HG02571 (cell line): Measurements from ENCODE around the gene GRM7.
"Not testable (repeated sequence)": the region's sequence is repeated elsewhere in the genome, so short reads cannot be mapped to it uniquely, and the experiment has no call there.

Experiments
- ATAC-seq: cut with Tn5 transposase; IDR thresholded peaks from one replicate; pipeline ENCODE4 v1.9.1; 2021; ENCODE audit warnings: mild to moderate bottlenecking, moderate library complexity; ENCODE audit not compliant: unreplicated experiment

Gene GRM7

DNA sequence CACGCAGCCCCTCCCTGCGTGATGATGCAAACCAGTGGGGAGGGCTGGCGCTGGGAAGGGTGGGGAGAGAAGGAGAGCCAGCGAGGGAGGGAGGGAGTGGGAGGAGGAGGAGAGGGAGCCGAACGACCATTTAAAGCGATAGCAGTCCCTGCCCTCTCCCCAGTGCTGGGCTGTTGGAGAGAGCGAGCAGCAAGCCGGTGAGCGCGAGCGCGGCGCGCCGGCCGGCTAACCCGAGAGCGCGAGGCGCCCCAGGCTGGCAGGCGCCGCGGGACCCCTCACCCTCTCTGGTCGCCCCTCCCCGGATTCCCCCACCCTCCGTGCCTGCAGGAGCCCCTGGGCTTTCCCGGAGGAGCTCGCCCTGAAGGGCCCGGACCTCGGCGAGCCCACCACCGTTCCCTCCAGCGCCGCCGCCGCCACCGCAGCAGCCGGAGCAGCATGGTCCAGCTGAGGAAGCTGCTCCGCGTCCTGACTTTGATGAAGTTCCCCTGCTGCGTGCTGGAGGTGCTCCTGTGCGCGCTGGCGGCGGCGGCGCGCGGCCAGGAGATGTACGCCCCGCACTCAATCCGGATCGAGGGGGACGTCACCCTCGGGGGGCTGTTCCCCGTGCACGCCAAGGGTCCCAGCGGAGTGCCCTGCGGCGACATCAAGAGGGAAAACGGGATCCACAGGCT lies at the start of gene GRM7:
Gene GRM7 (plus strand): TSS at position 162 of the 671 bp plus-strand sequence.
- no peak for ATAC-seq

GRCh38 chr3:6821411-6821810 lies 39.5 kb upstream of the GRM7 start:
- ATAC-seq = no peak

DNA sequence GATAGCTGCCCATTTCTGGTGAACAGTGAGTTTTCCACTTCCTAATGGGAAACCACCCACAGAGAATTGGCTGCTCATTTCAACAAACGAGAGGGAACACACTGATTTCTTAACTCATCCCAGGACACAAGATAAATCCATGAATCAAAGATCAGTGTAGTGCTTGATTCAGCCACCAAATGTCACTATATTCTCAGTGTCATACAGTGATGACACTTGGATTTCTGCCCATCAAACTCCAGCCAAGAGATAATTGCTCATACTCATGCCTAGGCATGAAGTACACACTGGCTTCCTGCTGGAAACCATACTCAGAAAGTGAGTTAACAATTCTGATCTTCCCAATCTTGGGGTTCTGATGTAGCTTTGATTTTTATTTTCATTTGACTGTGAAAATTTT lies 35.4 kb upstream of the GRM7 start:
- ATAC-seq = no peak

- no peak for ATAC-seq
Observed at GRCh38 chr3:6827453-6827852, 33.5 kb upstream of the GRM7 start.

GRCh38 chr3:6844723-6845122 lies 16.2 kb upstream of the GRM7 start:
- ATAC-seq = no peak

DNA sequence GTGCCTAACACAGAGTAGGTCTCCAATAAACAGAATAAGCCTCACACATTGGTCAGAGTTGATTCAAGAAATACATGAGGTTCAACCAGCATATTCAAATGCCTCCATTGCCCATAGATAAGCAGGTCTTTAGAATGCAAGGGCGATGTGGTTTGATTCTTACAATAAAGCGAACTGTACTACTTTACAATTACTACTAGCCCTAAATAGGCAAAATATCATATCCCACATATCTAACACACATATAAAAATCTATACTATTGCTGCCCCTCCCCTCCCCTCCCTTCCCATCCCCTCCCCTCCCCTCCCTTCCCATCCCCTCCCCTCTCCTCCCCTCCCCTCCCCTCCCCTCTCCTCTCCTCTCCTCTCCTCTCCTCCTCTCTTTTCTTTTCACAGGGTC lies 6.7 kb upstream of the GRM7 start:
- no peak for ATAC-seq

GRCh38 chr3:6857510-6857909 lies 3.4 kb upstream of the GRM7 start:
- ATAC-seq = no peak

DNA sequence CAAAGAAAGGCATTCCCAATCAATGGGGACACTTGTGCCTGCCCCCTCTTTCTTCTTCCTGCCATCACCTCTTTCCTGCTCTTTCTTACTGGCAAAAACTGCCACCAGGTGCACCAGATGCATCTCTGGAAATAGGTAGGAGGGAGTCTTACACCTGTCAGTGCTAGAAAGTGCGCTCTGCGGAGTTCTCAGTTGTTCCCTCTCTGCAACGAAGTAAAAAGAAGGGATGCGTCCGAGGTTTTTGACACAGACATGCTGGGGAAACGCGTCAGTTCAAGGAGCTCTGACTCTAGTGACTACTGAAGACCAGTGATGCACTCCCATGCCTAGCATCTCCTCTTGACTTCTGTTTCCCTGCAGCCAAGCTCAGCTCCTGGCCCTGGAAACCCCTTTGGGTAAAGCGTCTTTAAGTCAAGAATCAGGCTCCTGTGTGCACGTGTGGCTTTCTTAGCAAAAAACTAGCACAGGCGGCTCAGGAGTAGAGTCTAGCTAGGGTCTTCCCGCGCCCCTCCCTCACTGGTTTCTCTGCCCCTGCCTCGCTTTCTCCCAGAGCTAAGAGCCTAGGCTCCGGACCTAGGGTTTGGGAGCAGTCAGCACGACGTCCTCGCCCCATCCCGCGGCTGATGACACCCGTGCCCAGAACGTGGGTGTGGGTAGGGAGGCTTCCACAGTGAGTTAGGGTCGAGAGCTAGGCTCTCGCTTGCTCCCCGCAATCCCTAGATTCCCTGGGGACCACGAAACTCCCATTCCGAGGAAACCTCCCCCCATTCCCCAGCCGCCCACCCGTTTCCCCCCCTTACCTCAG lies 564 bp upstream of the GRM7 start:
- ATAC-seq = no peak

DNA sequence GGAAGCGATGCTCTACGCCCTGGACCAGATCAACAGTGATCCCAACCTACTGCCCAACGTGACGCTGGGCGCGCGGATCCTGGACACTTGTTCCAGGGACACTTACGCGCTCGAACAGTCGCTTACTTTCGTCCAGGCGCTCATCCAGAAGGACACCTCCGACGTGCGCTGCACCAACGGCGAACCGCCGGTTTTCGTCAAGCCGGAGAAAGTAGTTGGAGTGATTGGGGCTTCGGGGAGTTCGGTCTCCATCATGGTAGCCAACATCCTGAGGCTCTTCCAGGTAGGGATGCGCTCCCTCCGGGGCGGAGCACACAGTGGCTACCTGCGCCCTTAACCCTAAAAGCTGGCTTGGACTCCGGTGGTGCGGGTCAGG lies 698 bp downstream of the GRM7 start:
- ATAC-seq = no peak

- no peak for ATAC-seq
Observed at GRCh38 chr3:6862041-6862879, 1.3 kb downstream of the GRM7 start.

- no peak for ATAC-seq
Observed at GRCh38 chr3:6862880-6863195, 1.9 kb downstream of the GRM7 start.

DNA sequence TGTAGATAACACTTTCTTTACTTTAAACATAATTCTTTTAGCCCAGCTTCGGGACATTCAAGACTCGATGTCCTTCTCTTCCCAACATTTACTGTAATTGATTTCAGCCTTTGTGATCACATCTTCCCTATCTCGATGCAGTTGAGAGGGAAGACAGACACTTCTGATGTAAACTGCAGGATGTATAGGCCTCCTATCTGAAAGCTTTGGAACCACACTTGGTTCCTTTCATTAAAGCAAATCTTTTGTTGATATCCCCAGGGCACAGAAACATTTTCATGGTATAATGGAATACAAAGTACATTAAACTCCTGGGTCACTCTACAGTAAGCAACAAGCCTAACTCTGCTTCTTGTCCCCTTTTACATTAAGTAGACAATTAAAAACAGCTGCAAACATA lies 6.4 kb downstream of the GRM7 start:
- ATAC-seq = no peak

GRCh38 chr3:6878731-6879130 lies 17.8 kb downstream of the GRM7 start:
- ATAC-seq = no peak

GRCh38 chr3:6912240-6912639 lies 51.3 kb downstream of the GRM7 start:
- no peak for ATAC-seq

GRCh38 chr3:6915898-6916297 lies 55.0 kb downstream of the GRM7 start:
- ATAC-seq = no peak

GRCh38 chr3:6921066-6921465 lies 60.2 kb downstream of the GRM7 start:
- ATAC-seq = no peak

DNA sequence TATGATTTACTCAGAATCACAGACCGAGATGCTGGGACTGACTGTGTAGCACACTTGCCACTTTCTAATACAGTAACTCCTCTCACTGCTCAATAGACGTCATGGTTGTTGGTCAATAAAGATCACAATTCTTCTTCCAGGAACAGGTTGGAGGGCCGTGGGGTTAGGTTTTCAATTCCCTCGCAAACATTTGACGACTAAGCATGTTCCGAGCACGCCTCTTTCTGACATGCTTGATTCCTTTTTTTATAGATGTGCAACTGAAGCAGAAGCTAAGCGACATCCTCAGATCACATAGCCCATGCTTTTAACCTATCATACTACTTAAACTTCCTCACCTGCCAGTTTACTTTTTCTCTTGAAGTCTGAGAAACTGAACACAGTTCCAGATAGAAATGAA lies 61.0 kb downstream of the GRM7 start:
- no peak for ATAC-seq

DNA sequence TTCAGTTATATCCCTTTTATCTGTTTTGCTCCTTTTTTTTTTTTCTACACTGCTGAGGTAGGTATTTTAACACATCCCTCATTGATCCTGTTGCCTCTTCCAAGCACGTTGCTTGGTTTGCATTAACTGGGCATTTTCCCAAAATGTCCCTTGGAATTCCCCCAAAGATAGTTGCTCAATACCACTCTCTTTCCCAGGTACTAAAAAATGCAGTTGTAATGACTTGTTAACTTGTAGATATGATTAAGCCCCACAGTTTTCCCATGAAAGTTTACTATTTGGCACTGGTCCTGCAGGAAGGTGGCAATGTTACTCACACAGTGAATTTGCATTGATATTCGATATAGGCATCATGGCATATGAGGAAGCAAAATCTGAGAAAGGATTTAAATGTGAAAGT lies 67.1 kb downstream of the GRM7 start:
- ATAC-seq = no peak

DNA sequence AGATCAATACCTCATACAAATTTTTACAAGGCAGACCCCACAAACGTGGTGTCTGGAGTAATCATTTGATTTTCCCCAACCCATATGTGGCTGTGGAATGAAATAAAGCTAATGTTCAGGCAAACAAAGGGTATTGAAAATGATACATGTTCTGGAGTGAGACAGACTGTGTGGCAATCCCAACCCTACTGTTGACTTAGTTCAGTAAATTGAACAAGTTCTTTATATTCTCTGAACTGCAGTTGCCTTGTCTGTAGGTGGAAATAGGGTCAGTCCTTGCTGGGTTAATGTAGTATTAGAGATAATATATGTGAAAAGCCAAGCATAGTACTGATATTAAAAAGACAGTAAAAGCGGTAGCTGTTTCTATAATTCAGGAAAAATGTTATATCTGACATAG lies 69.0 kb downstream of the GRM7 start:
- no peak for ATAC-seq

GRCh38 chr3:6935418-6935817 lies 74.5 kb downstream of the GRM7 start:
- ATAC-seq = not testable (repeated sequence)

DNA sequence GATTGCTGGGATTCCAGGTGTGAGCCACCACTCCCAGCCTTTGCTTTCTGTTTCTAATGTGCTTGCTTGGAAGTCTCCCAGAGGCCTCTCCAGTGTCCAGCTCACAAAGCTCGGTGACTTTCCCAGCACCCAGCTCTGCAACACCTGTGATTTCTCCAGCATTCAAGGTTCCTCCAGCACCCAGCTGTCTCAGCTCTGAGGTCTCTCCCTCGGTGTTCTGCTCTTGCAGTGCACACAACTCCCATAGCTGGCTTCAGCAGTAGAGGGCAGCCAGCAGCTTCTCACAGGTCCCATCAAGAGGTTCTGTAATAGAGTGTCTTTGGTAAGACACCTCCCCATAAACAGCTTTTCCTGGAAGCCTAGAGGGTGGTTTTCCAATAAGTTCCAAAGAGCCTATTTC lies 75.1 kb downstream of the GRM7 start:
- ATAC-seq = no peak

DNA sequence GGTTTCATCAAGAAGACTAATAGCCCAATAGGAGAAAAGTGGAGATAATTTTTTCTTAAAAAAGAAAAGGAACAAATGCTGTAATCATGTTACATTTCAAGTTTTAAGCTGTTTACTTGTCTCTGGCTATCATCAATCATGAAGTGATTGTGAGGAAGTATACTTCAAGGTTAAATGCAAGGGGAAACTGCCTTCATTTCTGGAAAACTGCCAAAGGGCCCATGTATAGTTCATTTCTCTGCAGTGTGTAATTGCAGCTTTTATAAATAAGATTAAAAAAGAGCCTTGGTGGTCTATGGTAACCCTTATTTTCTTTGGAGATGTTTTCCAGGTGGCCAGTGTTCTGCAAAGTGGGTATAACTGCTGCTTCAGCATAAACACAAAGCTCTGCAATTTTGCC lies 101.9 kb downstream of the GRM7 start:
- no peak for ATAC-seq
